NCI-H510A (cell line): ENCODE measurements around the gene LECT2.

Experiments used
- DNase-seq: peaks from one replicate; lab custom pipeline; 2025; lab: John Stamatoyannopoulos, UW

LECT2 gene

DNA sequence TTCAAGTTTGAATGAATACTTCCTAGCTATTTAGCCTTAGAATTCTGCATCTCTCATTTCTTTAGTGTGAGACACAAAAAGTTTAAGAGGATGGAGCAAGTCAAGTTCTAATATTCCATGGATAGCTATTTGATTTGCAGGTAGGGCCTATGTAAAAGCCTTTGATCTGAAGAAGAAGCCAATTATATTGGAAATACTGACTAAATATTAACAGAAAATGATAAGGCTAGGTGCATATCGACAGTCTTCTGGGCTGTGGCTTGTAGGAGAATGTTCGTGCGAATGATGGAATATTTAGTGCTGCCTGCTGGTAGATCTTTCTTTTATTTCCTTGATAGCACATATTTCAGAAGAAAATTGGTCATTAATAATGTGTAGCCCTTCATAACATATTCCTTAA lies at the start of gene LECT2:
Gene LECT2 (minus strand): TSS at position 85 of the 400 bp plus-strand sequence. CDS start 150 bp downstream, outside the sequence.
- no peak for DNase-seq

DNA sequence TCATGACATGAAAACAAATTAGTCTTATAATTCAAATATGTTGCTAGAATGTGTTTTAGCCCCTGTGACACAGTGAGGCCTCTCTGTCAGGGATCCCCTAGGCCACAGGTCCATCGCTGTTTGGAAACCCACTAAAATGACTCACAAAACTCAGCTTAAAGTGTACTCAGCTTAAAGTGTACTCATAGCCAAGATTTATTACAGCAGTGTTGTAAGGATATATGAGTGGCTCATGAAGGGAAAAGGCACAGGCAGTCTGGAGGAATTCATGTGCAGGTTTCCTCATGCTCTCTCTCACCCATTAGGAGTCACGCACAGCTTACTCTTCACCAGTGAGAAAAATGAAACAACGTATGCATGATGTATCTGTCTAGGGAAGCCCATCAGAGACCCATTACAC lies 49.7 kb upstream of the LECT2 start:
- DNase-seq, result no peak

DNA sequence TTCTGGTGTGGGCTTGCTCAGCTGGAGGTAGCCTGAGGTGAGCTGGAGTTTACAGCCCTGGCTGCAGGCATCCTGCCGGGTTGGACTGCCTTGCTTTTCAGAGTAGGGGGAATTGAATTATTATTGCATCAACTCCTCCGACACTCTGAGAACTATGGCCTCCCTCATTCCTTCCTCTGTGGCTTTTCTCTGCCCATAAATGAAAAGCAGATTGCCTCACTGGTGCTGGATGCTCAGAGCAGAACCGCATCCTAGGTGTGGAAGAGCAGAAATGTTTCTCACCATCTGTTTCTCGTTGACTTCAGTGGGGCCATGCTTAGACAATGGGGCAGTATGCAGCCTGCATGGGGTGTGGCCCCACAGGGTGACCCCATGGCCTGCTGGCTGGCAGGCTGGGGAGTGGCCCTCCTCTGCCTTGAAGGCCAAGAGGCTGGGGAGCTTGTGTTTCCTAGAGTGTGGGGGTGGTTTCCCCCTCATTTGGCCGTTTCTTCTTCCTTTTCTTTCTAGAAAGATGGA lies 46.7 kb upstream of the LECT2 start:
- no peak for DNase-seq

DNA sequence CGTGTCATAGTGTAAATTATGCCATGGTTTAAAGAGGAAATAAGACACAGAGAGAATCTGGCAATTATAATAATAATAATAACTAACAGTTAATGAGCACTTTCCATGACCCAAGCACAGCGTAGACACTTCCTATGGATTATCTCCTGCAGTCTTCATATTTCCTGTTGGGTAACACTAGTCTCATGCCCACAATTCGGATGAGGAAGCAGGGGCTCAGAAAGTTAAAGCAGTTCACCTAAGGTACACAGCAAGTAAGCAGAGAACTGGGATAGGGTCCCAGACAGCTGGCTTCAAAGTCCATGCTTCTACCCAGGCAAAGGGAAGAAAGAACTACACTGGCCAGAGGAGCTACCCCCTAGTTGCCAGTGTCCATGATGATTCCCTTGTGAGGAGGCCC lies 46.1 kb upstream of the LECT2 start:
- DNase-seq, result no peak

DNA sequence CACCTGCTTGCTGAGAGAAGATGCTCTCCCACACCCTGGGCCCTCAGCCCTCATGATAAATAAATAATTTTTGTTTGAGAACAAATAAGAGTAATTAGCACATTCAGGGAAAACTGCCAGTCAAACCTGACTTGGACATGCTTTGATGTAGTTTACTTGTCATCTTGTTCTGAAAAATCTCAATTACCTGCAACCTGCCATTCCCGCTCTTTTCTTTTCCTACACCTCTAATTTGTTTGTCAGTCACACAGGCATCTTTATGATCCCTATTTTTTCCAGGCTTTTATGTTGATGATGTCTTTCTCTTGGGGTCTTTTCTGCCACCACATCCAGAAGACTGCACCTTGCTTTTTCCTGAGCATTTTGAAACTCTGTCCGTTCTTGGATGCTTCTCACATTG lies 45.4 kb upstream of the LECT2 start:
- no peak for DNase-seq

DNA sequence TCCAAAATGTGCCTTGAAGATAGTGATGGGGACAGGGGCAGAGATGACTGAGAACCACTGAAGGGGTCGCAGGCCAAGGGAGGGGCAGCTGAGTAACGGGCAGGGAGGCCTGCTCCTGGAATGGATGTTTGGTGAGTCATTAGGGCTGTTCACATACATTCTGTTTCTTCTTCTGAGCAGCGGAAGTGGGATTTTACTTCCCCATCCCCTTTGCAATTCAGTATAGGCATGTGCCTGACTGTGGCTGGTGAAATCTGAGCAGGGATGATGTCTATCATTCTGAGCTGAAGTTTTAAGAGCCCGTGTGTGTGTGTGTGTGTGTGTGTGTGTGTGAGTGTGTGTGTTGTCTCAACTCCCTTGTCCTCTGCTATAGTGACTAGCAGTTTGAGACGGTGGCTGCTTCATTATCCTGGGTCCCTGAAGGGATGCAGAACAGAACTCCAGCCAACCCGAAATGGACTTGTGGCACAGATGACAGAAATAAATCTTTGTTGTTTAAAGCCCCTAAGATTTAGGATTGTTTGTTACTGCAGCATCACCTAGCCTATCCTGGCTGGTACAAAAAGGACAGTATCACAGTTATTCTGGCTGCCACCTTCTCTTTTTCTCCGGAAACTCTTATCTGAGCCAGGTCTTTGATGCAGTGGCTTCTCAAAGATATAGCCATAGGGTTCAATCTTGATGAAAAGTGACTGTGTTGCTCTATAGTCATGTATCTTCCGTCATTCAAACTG lies 44.8 kb upstream of the LECT2 start:
- DNase-seq, result no peak

DNA sequence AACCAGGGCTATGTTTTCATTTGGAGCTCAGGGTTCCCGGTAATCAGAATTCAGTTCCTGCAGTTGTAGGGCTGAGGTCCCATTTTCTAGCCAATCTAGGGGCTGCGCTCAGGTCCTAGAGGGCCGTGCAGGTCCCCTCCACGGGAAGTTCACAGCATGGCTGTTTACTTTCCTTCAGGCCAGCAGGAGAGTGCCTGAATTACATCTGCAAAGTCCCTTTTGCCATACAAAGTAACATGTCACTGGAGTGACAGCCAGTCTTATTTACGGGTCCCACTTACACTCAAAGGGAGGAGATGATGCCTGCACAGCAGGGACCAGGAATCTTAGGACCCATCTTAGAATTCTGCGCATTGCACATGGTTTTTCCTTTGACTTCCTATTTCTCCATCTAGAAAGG lies 44.1 kb upstream of the LECT2 start:
- DNase-seq, result no peak

DNA sequence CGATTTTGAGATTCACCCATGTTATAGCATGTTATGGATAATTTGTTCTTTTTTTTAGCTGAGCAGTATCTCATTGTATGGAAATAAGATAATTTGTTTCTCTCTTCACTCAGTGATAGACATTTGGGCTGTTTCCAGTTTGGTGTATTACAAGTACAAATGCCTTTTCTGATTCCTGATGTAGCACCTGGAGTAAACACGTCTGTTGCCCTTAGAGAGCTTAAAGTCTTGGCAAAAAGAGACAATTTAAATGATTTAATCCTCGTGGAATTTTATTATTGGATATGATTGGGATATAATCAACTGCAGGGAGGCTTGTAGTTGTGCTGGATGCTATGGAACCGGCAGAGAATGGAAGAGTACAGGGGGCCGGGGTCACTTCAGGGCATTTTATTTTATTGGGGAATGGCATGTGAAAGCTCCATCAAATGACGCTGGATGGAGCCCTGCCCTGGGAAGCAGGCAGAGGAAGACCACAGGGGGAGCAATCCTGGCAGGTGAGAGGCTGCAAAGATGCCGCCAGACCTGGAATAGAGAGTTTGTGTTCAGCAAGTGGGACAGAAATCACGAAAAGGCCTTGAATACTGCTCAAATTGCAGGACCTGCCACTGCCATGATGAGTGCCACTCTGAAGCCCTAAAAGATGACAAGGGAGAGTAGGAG lies 43.0 kb upstream of the LECT2 start:
- no peak for DNase-seq

DNA sequence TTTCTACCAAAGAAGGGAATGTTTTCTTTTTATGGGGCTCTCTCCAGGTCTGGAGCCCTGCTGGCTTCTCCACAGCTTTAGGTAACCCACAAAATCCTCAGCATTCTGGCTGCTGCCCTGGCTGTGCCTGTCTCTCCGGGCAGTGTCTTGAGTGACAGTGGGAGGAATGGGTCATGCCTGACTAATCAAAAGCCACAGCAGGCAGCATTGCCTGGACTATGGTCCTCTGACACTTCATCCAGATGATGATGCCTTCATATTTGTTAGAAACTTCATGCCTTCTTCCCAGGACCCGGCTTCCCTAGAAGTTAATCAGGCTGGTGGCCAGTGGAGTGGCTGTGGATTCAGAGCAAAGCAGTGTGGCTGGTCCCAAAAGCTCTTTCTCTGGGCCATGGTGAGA lies 41.8 kb upstream of the LECT2 start:
- no peak for DNase-seq

DNA sequence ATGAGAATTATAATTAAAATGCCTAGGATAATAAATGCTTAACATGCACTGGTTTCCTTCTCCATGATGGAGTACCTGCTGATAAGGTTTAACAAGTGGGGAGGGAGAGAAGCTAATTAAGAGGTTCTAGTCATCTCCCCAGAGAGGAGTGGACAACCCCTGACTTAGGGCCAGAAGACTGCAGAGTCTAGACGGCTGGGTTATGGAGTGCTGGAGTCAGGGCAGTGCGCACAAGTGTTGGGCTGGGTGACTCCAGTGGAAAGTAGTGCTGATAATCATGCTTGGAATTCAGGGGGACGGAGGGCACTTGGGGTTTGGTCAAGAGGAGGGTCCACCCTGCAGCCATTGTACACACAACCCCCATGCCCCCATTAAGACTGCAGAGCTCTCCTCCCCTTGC lies 41.2 kb upstream of the LECT2 start:
- DNase-seq, result no peak

DNA sequence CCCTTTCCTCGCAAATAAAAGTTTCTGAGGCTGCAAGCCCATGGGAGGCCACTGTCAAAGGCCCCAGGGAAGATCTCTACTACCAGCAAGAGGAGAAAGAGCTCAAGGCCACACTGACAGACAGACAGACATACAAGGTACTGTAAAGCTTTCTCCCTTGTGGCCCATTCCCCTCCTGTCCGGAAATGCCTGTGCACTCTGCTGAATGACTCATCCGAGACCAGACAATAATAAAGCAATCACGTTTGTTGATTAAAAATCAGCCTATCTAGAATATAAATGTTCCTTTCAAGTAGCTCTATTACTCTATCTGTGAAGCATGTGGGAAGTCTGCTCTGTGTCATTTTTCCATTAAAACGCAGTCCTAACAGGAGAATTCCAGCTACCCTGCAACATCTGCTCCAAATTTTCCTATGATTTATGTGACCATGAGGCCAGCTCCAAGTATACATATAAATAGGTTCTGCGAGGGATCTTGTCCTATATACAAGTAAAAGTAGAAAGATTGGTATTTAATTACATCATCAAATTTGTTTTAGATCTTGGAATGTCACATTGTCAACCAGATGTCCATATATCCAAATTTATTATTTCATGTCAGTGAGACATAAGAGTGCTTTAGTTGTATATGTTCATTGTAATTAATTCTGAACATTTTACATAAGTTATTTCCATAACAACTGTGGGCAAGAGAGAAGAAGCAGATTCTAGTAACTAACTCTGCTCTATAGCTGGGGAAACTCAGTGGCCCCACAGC lies 39.3 kb upstream of the LECT2 start:
- no peak for DNase-seq

DNA sequence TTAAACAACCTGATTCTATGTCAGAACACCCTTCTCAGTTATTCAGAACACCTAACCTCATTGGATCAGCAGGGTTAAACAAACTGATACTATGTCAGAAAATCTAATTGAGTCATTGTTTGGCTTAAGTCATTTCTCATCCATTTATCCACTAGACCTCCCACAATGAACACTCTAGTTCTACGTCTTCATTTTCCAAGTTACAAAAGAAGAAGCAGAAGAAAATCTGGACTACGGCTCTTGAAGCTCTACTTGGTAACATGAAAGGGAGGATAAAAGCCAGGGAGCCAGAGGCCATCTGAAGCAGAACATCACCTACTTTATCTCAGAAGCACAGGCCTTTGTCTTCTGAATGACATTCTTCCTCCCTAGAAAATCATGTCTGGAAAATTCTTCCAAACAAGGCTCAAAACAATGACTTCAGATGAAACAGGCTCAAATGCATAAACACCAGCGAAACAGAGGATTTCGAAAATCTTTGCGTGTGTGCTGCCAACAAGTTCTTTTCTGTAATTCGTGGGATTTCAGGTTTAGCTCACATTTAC lies 38.6 kb upstream of the LECT2 start:
- no peak for DNase-seq

DNA sequence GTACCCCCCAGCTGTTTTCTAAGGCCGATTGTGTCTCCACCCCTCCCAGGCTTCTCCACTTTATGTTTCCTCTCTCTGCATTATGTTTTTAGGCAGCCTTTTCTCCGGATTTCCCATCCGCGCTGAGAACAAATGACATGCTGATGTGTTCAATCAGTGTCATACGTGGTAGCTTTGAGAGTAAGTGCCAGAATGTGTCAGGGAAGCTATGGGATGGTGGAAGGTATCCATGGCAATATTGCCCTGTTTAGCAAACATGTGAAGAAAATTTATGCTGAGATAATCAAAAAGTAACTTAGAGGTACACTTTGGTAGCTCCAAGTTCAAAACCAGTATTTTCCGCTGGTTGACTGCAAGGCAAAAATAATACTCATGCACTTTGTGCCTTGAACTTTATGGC lies 36.6 kb upstream of the LECT2 start:
- DNase-seq, result no peak

DNA sequence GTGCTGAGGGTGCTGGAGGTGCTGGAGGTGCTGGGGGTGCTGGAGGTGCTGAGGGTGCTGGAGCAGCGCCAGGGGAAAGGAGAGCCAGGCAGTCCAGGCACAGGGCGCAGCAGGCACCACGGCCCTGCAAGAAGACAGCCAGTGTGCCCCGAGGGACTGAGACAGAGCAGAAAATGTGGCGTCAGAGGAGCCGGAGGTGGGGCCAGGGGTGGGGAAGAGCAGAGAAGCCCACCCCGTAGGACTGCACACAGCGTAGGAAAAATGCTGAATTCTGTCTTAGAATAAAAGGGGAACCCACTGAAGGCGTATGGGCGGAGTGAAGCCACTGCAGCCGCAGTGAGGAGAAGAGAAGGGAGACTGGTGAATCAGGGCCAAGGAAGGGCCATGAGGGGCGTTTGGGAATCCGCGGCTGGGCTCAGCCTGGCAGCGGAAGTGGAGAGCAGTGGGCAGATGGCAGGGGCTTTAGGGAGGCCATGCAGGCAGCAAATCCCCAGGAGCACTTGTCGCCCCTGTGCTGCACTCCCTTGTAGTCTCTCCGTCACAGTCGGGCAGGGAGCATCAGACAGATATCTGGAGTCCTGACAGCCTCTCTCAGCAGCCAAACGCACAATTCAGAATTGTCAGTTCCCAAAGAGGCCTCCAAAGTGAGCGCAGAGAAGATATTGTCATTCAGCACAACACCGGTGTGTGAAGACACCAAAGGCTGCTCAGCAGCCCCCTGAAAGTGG lies 35.9 kb upstream of the LECT2 start:
- DNase-seq, result no peak

DNA sequence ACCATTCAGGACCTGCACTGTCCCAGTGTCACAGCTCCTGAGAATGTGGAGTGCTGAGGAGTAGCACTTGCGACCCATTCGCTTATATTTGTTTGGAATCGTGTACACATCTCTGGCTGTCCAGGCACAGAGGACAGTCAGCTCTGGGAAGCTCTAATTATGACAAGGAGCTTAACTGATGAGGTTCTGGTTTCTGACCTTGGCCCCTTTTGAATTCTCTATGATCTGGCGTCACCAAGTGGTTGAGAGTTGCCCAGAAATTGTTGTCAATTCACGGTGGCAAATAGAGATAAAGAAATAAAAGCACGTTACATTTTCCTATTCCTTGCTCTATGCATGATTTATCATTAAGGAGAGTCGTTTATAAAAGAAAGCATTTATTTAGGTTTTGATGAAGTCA lies 34.9 kb upstream of the LECT2 start:
- DNase-seq, result no peak

DNA sequence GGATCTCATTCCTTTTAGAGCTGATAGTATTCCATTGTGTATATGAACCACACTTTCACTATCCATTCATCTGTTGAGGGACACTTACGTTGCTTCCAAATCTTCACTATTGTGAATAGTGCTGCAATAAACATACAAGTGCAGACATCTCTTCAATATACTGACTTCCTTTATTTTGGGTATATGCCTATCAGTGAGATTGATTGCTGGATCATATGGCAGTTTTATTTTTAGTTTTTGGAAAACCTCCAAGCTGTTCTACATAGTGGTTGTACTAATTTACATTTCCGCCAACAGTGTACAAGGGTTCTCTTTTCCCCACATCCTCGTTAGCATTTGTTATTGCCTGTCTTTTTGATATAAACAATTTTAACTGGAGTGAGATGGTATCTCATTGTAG lies 33.8 kb upstream of the LECT2 start:
- no peak for DNase-seq

DNA sequence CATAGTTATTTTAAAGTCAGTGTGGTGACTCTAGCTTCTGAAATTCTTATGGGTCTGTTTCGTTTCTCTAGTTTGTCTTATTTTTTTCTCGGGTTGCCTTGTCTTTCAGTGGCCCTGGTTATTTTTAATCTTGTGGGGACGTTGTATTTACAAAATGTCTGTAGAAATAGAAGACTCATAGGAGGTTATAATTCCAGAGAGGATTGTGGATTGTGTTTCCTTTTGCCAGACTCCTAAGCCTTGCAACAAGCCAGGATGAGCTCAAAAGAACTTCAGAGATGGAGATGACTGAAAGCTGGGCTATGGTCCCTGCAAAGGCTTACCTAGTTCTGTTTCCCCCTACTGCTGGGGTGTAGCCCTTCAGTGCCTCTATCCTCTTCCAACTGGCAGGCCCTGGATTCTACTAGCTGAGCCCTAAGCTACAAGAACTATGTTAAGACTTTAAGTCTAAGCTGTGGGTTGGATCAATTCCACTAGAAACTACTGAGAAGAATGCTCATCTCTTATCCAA lies 32.2 kb upstream of the LECT2 start:
- no peak for DNase-seq

DNA sequence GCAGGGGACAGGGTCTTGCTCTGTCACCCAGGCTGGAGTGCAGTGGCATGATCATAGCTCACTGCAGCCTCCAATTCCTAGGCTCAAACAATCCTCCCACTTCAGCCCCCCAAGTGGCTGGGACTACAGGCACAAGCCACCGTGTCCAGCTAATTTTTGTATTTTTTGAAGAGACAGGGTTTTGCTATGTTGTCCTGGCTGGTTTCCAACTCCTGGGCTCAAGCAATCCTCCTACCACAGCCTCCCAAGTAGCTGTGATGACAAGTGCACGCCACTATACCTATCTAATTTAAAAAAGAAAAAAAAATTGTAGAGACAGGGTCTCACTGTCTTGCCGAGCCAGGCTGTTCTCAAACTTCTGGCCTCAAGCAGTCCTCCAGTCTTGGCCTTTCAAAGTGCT lies 31.6 kb upstream of the LECT2 start:
- DNase-seq, result no peak

DNA sequence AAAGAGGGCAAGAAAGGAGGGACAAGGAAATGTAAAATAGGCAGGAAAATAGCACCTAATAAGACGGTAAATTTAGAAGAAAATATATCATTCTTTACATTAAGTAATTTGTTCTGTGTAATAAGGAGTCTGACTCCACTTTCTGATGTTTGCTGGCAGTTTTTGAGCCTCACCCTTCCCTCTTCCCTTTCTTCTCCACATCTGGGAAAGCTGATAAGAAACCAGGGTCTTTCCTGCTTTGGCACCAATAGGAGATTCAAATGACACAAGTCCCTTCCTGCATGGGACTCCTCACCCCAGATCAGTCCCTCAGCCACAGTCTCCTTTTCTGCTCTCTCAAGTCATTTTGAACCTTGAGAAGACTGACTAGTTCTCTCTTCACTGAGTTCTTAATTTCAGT lies 31.2 kb upstream of the LECT2 start:
- DNase-seq, result no peak

DNA sequence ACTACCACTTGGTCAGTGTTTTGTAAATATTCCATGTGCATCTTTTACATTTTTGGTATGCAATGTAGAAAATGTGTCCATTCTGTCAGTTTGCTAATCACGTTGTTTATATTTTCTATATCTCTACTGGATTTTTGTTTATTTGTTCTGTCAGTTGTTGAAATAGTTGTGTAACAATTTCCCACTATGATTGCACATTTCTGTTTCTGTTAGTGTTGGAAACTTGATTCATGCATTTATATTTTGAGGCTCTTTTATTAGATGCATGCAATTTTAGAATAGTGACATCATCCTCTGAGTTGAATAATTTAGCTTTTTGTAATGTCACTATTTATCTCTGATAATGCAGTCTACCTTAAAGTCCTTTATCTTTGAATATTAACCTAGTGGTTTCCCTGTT lies 25.8 kb upstream of the LECT2 start:
- DNase-seq, result no peak

DNA sequence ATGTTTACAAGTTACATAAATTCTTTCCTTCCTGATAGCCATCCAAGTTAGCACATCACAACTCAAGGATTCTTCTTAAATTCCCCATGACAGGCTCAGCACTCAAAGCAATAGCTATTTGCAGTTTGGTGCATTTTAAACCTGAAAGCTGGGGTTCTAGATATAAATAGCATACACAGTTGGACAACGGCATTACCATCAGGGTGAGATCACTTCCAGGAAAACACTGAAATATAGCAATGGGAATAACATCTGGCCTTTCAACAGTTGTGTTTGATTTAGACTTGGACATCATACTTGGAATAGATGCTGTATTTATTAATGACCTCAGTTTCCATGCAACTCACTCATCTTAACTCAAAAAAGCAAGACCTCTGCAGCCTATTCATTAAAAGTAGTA lies 24.7 kb upstream of the LECT2 start:
- DNase-seq, result no peak

DNA sequence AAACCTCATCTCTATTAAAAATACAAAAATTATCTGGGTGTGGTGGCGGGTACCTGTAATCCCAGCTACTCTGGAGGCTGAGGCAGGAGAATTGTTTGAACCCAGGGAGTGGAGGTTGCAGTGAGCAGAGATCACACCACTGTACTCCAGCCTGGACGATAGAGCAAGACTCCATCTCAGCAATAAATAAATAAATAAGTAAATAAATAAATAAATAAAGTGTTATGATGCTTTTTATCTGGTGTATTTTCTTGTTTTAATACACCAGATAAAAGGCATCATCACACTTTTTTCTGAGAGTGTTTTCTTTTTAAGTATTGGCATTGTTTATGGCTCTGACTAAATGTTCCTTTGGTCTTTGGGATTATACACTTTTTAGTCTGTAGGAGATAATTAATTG lies 24.2 kb upstream of the LECT2 start:
- no peak for DNase-seq
